HG03039 (cell line): ENCODE data around the gene LORICRIN.

ENCODE experiments used
- ATAC-seq: cut with Tn5 transposase; IDR thresholded peaks from one replicate; pipeline ENCODE4 v1.9.1; 2021; ENCODE audit warnings: mild to moderate bottlenecking, moderate library complexity; ENCODE audit not compliant: unreplicated experiment

The LORICRIN gene

GRCh38 chr1:153248176-153248879 lies 11.2 kb upstream of the LORICRIN start:
- ATAC-seq: no peak

GRCh38 chr1:153250166-153250565 lies 9.3 kb upstream of the LORICRIN start:
- ATAC-seq: no peak

GRCh38 chr1:153251087-153251486 lies 8.4 kb upstream of the LORICRIN start:
- no peak for ATAC-seq

- no peak for ATAC-seq
These were observed 7.9 kb upstream of the LORICRIN start for GRCh38 chr1:153251562-153251961.

- ATAC-seq: no peak
These were observed 7.5 kb upstream of the LORICRIN start for GRCh38 chr1:153251988-153252387.

- ATAC-seq: no peak
These were observed 6.4 kb upstream of the LORICRIN start for GRCh38 chr1:153253076-153253475.

- ATAC-seq: no peak
These were observed 5.8 kb upstream of the LORICRIN start for GRCh38 chr1:153253693-153254092.

GRCh38 chr1:153260585-153261280 lies 1.2 kb downstream of the LORICRIN start:
- ATAC-seq: no peak

- ATAC-seq: no peak
These were observed 2.0 kb downstream of the LORICRIN start for GRCh38 chr1:153261281-153262069.

GRCh38 chr1:153262070-153262366 lies 2.5 kb downstream of the LORICRIN start:
- no peak for ATAC-seq

- no peak for ATAC-seq
These were observed 3.1 kb downstream of the LORICRIN start for GRCh38 chr1:153262462-153263157.

- no peak for ATAC-seq
These were observed 6.0 kb downstream of the LORICRIN start for GRCh38 chr1:153265457-153265856.

- no peak for ATAC-seq
These were observed 12.2 kb downstream of the LORICRIN start for GRCh38 chr1:153271711-153272110.

GRCh38 chr1:153272186-153272585 lies 12.7 kb downstream of the LORICRIN start:
- ATAC-seq: no peak

GRCh38 chr1:153277852-153278251 lies 18.4 kb downstream of the LORICRIN start:
- ATAC-seq: peak; percentile 70

GRCh38 chr1:153288634-153289275 lies 29.3 kb downstream of the LORICRIN start:
- ATAC-seq: no peak

GRCh38 chr1:153291514-153291913 lies 32.0 kb downstream of the LORICRIN start:
- no peak for ATAC-seq

GRCh38 chr1:153292185-153292584 lies 32.7 kb downstream of the LORICRIN start:
- ATAC-seq: no peak

- ATAC-seq: no peak
These were observed 33.4 kb downstream of the LORICRIN start for GRCh38 chr1:153292740-153293479.

GRCh38 chr1:153293480-153293775 lies 33.9 kb downstream of the LORICRIN start:
- ATAC-seq: no peak
